Measurements from ENCODE around the gene ELSPBP1. TPM values are rescaled to one million over a fixed set of nuclear protein-coding genes. Genes with fewer than 3 reads are reported as not detected.

The ELSPBP1 gene
- total RNA-seq, 1 experiment from 2014 or later: not detected

DNA sequence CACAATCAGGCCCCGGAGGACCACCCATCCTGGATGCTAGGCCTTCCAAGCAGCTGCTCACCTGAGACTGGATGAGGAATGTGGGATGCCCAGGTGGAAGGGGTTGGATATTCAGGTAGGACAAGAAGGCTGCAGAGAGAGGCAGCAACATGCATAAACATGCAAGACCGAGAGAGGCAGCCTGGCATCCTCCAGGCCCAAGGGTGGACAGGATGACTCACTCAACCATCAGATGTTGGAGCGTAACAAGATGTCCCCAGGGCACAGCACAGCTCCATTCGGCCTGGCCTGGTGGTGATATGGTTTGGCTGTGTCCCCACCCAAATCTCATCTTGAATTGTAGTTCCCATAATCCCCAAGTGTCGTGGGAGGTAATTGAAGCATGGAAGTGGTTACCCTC, 59.4 kb downstream of the ELSPBP1 start:
- H4K20me1 ChIP-seq (ENCODE audit: insufficient read depth): no peaks in the 10 kb centered on the region
- H3K9ac ChIP-seq (ENCODE audit: low read length): no peak overlapping the region
- no peaks in the 10 kb centered on the region for H3K4me1 ChIP-seq (ENCODE audit: control insufficient read depth in 1 of 2, insufficient read depth in 2 of 2, low read length in 2 of 2)
- no peak overlapping the region for H3K27ac ChIP-seq (ENCODE audit: low read depth, low read length)
- ChIA-PET RAD21 (ENCODE audit: low non-redundant PET in 1 of 2, low total read pairs in 2 of 2, uncharacterized antibody in 2 of 2, unreplicated experiment in 2 of 2) (no interaction called here), POLR2A (no interaction called here), CTCF (no interaction called here)
- no peak for ATAC-seq
- no peaks in the 10 kb centered on the region for H3K27me3 ChIP-seq (ENCODE audit: insufficient read depth, low read length)
- no peak for DNase-seq (ENCODE audit: low read depth, low spot score)
- no TSS peak for BruUV-seq (replicated peaks)
- H3K4me3 ChIP-seq (replicated peaks in 1 of 2; ENCODE audit: low read depth in 1 of 2, low read length in 2 of 2): no peak overlapping the region
- no peak overlapping the region for H3K4me2 ChIP-seq (ENCODE audit: low read length)
- intact Hi-C loops (cut with micrococcal nuclease): no loop called here
- no peak overlapping the region for H2AFZ ChIP-seq (ENCODE audit: low read depth, low read length, poor library complexity, severe bottlenecking)
- no peaks in the 10 kb centered on the region for H3K9me3 ChIP-seq (ENCODE audit: control insufficient read depth in 1 of 2, insufficient read depth in 1 of 2, low read depth in 1 of 2, low read length in 2 of 2)
- no peak for TF ChIP-seq ELF1 (IDR thresholded peaks at IDR 0.05; ENCODE audit: borderline replicate concordance, low read depth)
- no peaks in the 10 kb centered on the region for H3K9me2 ChIP-seq (ENCODE audit: insufficient read depth)
- no peaks in the 10 kb centered on the region for H3K79me2 ChIP-seq (ENCODE audit: insufficient read depth, low read length)
- H3K36me3 ChIP-seq (ENCODE audit: control insufficient read depth in 1 of 2, insufficient read depth in 2 of 2, low read length in 2 of 2): no peaks in the 10 kb centered on the region

DNA sequence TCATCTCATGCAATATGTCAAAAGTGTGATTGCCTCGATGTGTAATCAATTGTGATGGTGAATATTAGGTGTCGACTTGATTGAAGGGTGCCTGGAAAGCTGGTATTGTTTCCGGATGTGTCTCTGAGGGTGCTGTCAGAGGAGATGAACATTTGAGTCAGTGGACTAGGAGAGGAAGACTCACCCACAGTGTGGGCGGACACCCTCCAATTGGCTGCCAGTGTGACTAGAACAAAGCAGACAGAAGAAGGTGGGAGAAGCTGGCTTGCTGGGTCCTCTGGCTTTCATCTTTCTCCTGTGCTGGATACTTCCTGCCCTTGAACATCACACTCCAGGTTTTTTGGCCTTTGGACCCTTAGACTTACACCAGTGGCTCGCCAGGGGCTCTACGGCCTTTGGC, 64.9 kb downstream of the ELSPBP1 start:
- POLR2A ChIA-PET: no interaction called here
- CTCF ChIA-PET: no interaction called here

More for the DNA sequence above, 64.9 kb downstream of the ELSPBP1 start:
- no peaks in the 10 kb centered on the region for H4K20me1 ChIP-seq (ENCODE audit: insufficient read depth)
- H3K79me2 ChIP-seq (ENCODE audit: insufficient read depth, low read length): no peaks in the 10 kb centered on the region
- no peak for DNase-seq (ENCODE audit: low read depth, low spot score)
- H3K4me1 ChIP-seq (ENCODE audit: control insufficient read depth in 1 of 2, insufficient read depth in 2 of 2, low read length in 2 of 2): no peaks in the 10 kb centered on the region
- no peaks in the 10 kb centered on the region for H3K9me3 ChIP-seq (ENCODE audit: control insufficient read depth in 1 of 2, insufficient read depth in 1 of 2, low read depth in 1 of 2, low read length in 2 of 2)
- H3K27me3 ChIP-seq (ENCODE audit: insufficient read depth, low read length): no peaks in the 10 kb centered on the region
- RAD21 ChIA-PET (ENCODE audit: low non-redundant PET in 1 of 2, low total read pairs in 2 of 2, uncharacterized antibody in 2 of 2, unreplicated experiment in 2 of 2): no interaction called here
- BruUV-seq (replicated peaks): no TSS peak
- H3K27ac ChIP-seq (ENCODE audit: low read depth, low read length): no peak overlapping the region
- H3K9ac ChIP-seq (ENCODE audit: low read length): no peak overlapping the region
- no peak for ATAC-seq
- H3K4me3 ChIP-seq (replicated peaks in 1 of 2; ENCODE audit: low read depth in 1 of 2, low read length in 2 of 2): no peak overlapping the region
- H2AFZ ChIP-seq (ENCODE audit: low read depth, low read length, poor library complexity, severe bottlenecking): no peak overlapping the region
- H3K9me2 ChIP-seq (ENCODE audit: insufficient read depth): no peaks in the 10 kb centered on the region
- H3K4me2 ChIP-seq (ENCODE audit: low read length): no peak overlapping the region
- H3K36me3 ChIP-seq (ENCODE audit: control insufficient read depth in 1 of 2, insufficient read depth in 2 of 2, low read length in 2 of 2): no peaks in the 10 kb centered on the region
- TF ChIP-seq EZH2 (IDR thresholded peaks at IDR 0.05) (no peak), POLR2A (IDR thresholded peaks at IDR 0.05; ENCODE audit: borderline replicate concordance, extremely low read depth, insufficient read depth, insufficient read length) (no peak)
- TF ChIP-seq, protein P1, sequence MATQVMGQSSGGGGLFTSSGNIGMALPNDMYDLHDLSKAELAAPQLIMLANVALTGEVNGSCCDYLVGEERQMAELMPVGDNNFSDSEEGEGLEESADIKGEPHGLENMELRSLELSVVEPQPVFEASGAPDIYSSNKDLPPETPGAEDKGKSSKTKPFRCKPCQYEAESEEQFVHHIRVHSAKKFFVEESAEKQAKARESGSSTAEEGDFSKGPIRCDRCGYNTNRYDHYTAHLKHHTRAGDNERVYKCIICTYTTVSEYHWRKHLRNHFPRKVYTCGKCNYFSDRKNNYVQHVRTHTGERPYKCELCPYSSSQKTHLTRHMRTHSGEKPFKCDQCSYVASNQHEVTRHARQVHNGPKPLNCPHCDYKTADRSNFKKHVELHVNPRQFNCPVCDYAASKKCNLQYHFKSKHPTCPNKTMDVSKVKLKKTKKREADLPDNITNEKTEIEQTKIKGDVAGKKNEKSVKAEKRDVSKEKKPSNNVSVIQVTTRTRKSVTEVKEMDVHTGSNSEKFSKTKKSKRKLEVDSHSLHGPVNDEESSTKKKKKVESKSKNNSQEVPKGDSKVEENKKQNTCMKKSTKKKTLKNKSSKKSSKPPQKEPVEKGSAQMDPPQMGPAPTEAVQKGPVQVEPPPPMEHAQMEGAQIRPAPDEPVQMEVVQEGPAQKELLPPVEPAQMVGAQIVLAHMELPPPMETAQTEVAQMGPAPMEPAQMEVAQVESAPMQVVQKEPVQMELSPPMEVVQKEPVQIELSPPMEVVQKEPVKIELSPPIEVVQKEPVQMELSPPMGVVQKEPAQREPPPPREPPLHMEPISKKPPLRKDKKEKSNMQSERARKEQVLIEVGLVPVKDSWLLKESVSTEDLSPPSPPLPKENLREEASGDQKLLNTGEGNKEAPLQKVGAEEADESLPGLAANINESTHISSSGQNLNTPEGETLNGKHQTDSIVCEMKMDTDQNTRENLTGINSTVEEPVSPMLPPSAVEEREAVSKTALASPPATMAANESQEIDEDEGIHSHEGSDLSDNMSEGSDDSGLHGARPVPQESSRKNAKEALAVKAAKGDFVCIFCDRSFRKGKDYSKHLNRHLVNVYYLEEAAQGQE (IDR thresholded peaks at IDR 0.05; ENCODE audit: low read depth): no peak
- intact Hi-C loops (cut with micrococcal nuclease): no loop called here

All from HCT116 (cell line).